Glutamatergic neuron (in vitro differentiated cells): Measurements from ENCODE around the gene RHO. TPM values are rescaled to one million over a fixed set of nuclear protein-coding genes. Genes with fewer than 3 reads are reported as not detected.
"Not testable (repeated sequence)": the region's sequence is repeated elsewhere in the genome, so short reads cannot be mapped to it uniquely, and the experiment has no call there.

ENCODE experiments used
- DNase-seq: peaks from one replicate; pipeline ENCODE4 v3.0.0; 2022
- H3K27ac Mint-ChIP-seq: one replicate; pipeline ENCODE4 v1.8.0; 2020; ENCODE audit warnings: mild to moderate bottlenecking, mixed read lengths, inconsistent platforms; ENCODE audit not compliant: unreplicated experiment
- H3K27me3 Mint-ChIP-seq: one replicate; pipeline ENCODE4 v1.8.0; 2020; ENCODE audit warnings: mild to moderate bottlenecking, moderate library complexity, mixed read lengths, inconsistent platforms; ENCODE audit not compliant: unreplicated experiment
- H3K36me3 Mint-ChIP-seq: one replicate; pipeline ENCODE4 v1.8.0; 2020; ENCODE audit warnings: mild to moderate bottlenecking, mixed read lengths, inconsistent platforms; ENCODE audit not compliant: unreplicated experiment
- H3K4me1 Mint-ChIP-seq: one replicate; pipeline ENCODE4 v1.8.0; 2020; ENCODE audit warnings: mild to moderate bottlenecking, low read depth, mixed read lengths, inconsistent platforms; ENCODE audit not compliant: unreplicated experiment
- H3K4me3 Mint-ChIP-seq: one replicate; pipeline ENCODE4 v1.8.0; 2020; ENCODE audit warnings: mild to moderate bottlenecking, mixed read lengths, inconsistent platforms; ENCODE audit not compliant: unreplicated experiment
- H3K9me3 Mint-ChIP-seq: one replicate; pipeline ENCODE4 v1.8.0; 2020; ENCODE audit warnings: mild to moderate bottlenecking, moderate library complexity, mixed read lengths, inconsistent platforms; ENCODE audit not compliant: unreplicated experiment
- CTCF ChIP-seq: fragments of 200-600 bp; sonication (generic); IDR thresholded peaks from one replicate; pipeline ENCODE4 v1.5.0; 2021; ENCODE audit not compliant: partially characterized antibody, unreplicated experiment
- total RNA-seq: library from RNA; stranded (reverse); fragmentation: NEBNext Ultra II Directional; extraction: Animal tissue kit (Norgen Biotek cat#: 25700); gene quantifications from one replicate; pipeline ENCODE4 v1.2.1, GENCODE V29; 2021; ENCODE audit not compliant: unreplicated experiment

The RHO gene
- total RNA-seq, 1 donor from 2014 or later = not detected

- Mint-ChIP-seq H3K27ac (no peak overlapping the region), H3K27me3 (peaks cover 20% of the 10 kb centered on the region), H3K4me3 (no peak overlapping the region), H3K4me1 (peaks cover 2% of the 10 kb centered on the region), H3K36me3 (no peaks in the 10 kb centered on the region), H3K9me3 (peaks cover 8% of the 10 kb centered on the region)
- TF ChIP-seq CTCF = no peak
- DNase-seq = no peak
These were observed 14.7 kb upstream of the RHO start for GRCh38 chr3:129513705-129514104.

- no peak for DNase-seq
- TF ChIP-seq CTCF = no peak
- Mint-ChIP-seq H3K9me3 (peaks cover 7% of the 10 kb centered on the region), H3K4me1 (peaks cover 2% of the 10 kb centered on the region), H3K36me3 (no peaks in the 10 kb centered on the region), H3K27me3 (peaks cover 20% of the 10 kb centered on the region), H3K27ac (no peak overlapping the region), H3K4me3 (no peak overlapping the region)
These were observed 14.3 kb upstream of the RHO start for GRCh38 chr3:129514110-129514509.

GRCh38 chr3:129514563-129514962, 13.9 kb upstream of the RHO start:
- H3K4me3 Mint-ChIP-seq = no peak overlapping the region
- peaks cover 2% of the 10 kb centered on the region for H3K4me1 Mint-ChIP-seq
- no peak overlapping the region for H3K27ac Mint-ChIP-seq
- no peak for TF ChIP-seq CTCF
- H3K27me3 Mint-ChIP-seq = peaks cover 20% of the 10 kb centered on the region
- no peaks in the 10 kb centered on the region for H3K36me3 Mint-ChIP-seq
- peaks cover 7% of the 10 kb centered on the region for H3K9me3 Mint-ChIP-seq
- no peak for DNase-seq

GRCh38 chr3:129515108-129515820, 13.2 kb upstream of the RHO start:
- H3K4me1 Mint-ChIP-seq, H3K4me3 Mint-ChIP-seq, H3K27ac Mint-ChIP-seq, H3K36me3 Mint-ChIP-seq, H3K9me3 Mint-ChIP-seq, DNase-seq: not testable (repeated sequence)
- H3K27me3 Mint-ChIP-seq = peaks cover 20% of the 10 kb centered on the region

GRCh38 chr3:129515821-129516432, 12.5 kb upstream of the RHO start:
- H3K36me3 Mint-ChIP-seq, DNase-seq, H3K4me1 Mint-ChIP-seq, H3K9me3 Mint-ChIP-seq, H3K4me3 Mint-ChIP-seq, H3K27ac Mint-ChIP-seq: not testable (repeated sequence)
- H3K27me3 Mint-ChIP-seq = peaks cover 21% of the 10 kb centered on the region

GRCh38 chr3:129517516-129517915, 10.9 kb upstream of the RHO start:
- Mint-ChIP-seq H3K9me3 (peaks cover 7% of the 10 kb centered on the region), H3K27ac (no peak overlapping the region), H3K36me3 (peaks cover 4% of the 10 kb centered on the region), H3K4me3 (no peak overlapping the region), H3K4me1 (peaks cover 11% of the 10 kb centered on the region), H3K27me3 (peaks cover 21% of the 10 kb centered on the region)
- DNase-seq = no peak
- no peak for TF ChIP-seq CTCF
